Gastrocnemius medialis (tissue), 4 donors: Measurements from ENCODE around the gene PTPRC.

Experiments used
- POLR2A ChIP-seq, 2 donors: fragments of 450-650 bp; IDR thresholded peaks; one replicate each; pipeline ENCODE4 v1.6.1; 2017; ENCODE audit warnings: antibody characterized with exemption in 2 of 2, mild to moderate bottlenecking in 2 of 2, moderate library complexity in 2 of 2
- TF ChIP-seq, protein P1 (sequence below), 5 experiments: fragments of 450-650 bp in 3 of 5; fragments of 200-600 bp in 2 of 5; sonication (generic) in 2 of 5; IDR thresholded peaks in 4 of 5; conservative IDR thresholded peaks in 1 of 5; 1 replicate in 4 of 5; 2 replicates in 1 of 5; pipeline ENCODE4 v1.5.1; 2016 to 2019; ENCODE audit warnings: antibody characterized with exemption in 5 of 5, mild to moderate bottlenecking in 3 of 5, moderate library complexity in 3 of 5

DNA sequence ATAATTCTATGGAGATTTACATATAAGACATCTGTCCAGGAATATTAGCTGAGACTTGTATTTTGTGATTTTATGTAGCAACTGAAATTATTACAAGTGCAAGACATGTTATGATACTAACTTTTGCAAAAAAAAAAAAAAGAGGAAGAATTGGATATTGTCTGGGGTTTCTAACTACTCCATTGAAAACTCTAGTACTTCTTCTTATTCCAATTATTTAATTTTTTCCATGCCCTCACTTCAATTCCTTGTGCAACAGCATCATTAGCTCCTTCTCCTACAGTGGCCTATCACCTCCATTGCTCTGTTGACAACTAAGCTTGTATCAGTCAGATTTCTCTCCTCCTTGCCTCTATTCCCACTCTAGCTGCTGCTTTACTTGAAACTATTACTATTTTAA lies 126.6 kb downstream of the PTPRC start:
- TF ChIP-seq POLR2A (IDR thresholded peaks at IDR 0.05): no peak
- TF ChIP-seq, protein P1, sequence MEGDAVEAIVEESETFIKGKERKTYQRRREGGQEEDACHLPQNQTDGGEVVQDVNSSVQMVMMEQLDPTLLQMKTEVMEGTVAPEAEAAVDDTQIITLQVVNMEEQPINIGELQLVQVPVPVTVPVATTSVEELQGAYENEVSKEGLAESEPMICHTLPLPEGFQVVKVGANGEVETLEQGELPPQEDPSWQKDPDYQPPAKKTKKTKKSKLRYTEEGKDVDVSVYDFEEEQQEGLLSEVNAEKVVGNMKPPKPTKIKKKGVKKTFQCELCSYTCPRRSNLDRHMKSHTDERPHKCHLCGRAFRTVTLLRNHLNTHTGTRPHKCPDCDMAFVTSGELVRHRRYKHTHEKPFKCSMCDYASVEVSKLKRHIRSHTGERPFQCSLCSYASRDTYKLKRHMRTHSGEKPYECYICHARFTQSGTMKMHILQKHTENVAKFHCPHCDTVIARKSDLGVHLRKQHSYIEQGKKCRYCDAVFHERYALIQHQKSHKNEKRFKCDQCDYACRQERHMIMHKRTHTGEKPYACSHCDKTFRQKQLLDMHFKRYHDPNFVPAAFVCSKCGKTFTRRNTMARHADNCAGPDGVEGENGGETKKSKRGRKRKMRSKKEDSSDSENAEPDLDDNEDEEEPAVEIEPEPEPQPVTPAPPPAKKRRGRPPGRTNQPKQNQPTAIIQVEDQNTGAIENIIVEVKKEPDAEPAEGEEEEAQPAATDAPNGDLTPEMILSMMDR (IDR thresholded peaks at IDR 0.05 in 4 of 5, conservative IDR thresholded peaks at IDR 0.05 in 1 of 5): no peak
